IPS-20b (cell line): ENCODE results near the gene BSPH1.

Source experiments
- H3K27ac ChIP-seq: one replicate; pipeline ENCODE4 v1.5.1; 2013; ENCODE audit warnings: low read length
- H3K27me3 ChIP-seq: 2 replicates; pipeline ENCODE4 v1.6.1; 2013; ENCODE audit warnings: mild to moderate bottlenecking, low read length, inconsistent platforms; ENCODE audit not compliant: insufficient read depth
- H3K36me3 ChIP-seq: 2 replicates; pipeline ENCODE4 v1.6.1; 2013; ENCODE audit warnings: low read depth, mild to moderate bottlenecking, inconsistent platforms, low read length, moderate library complexity; ENCODE audit not compliant: insufficient read depth
- H3K4me1 ChIP-seq: 2 replicates; pipeline ENCODE4 v1.6.1; 2013; ENCODE audit warnings: mild to moderate bottlenecking, control low read depth, inconsistent platforms, low read length, moderate library complexity; ENCODE audit not compliant: insufficient read depth
- H3K4me3 ChIP-seq: 2 replicates; pipeline ENCODE4 v1.5.1; 2013; ENCODE audit warnings: mild to moderate bottlenecking, low read length, inconsistent platforms
- H3K9ac ChIP-seq: 2 replicates; pipeline ENCODE4 v1.6.1; 2013; ENCODE audit warnings: low read depth, mild to moderate bottlenecking, inconsistent platforms, low read length, moderate library complexity
- H3K9me3 ChIP-seq: 2 replicates; pipeline ENCODE4 v1.6.1; 2013; ENCODE audit warnings: mild to moderate bottlenecking, low read depth, low read length, inconsistent platforms; ENCODE audit not compliant: insufficient read depth

The BSPH1 gene

GRCh38 chr19:47992070-47992469 lies at the start of gene BSPH1:
BSPH1 (minus strand) TSS chr19:47992170; CDS start chr19:47992081, 89 bp downstream.
- no peak within 1 kb of the TSS for H3K27ac ChIP-seq
- H3K4me1 ChIP-seq, result no peaks in the 10 kb centered on the region
- no peak within 1 kb of the TSS for H3K9ac ChIP-seq
- H3K9me3 ChIP-seq, result no peaks in the 10 kb centered on the region
- no peaks in the 10 kb centered on the region for H3K36me3 ChIP-seq
- H3K27me3 ChIP-seq, result no peaks in the 10 kb centered on the region
- H3K4me3 ChIP-seq, result no peak within 1 kb of the TSS

GRCh38 chr19:48036765-48037164 lies 44.8 kb upstream of the BSPH1 start:
- peaks cover 5% of the 10 kb centered on the region; the same call in 1 of the 2 replicates for H3K9me3 ChIP-seq
- H3K9ac ChIP-seq, result no peak overlapping the region
- H3K27me3 ChIP-seq, result no peaks in the 10 kb centered on the region; the same call in 1 of the 2 replicates
- H3K4me1 ChIP-seq, result no peaks in the 10 kb centered on the region
- no peaks in the 10 kb centered on the region for H3K36me3 ChIP-seq
- H3K4me3 ChIP-seq, result no peak overlapping the region
- H3K27ac ChIP-seq, result no peak overlapping the region

GRCh38 chr19:48033604-48034003 lies 41.6 kb upstream of the BSPH1 start:
- no peak overlapping the region for H3K4me3 ChIP-seq
- H3K27me3 ChIP-seq, result no peaks in the 10 kb centered on the region
- no peak overlapping the region for H3K9ac ChIP-seq
- H3K4me1 ChIP-seq, result no peaks in the 10 kb centered on the region
- no peak overlapping the region for H3K27ac ChIP-seq
- H3K9me3 ChIP-seq, result peaks cover 5% of the 10 kb centered on the region; the same call in 1 of the 2 replicates
- no peaks in the 10 kb centered on the region for H3K36me3 ChIP-seq

- Histone ChIP-seq H3K4me3 (no peak overlapping the region), H3K27ac (no peak overlapping the region), H3K9me3 (no peaks in the 10 kb centered on the region), H3K27me3 (no peaks in the 10 kb centered on the region), H3K36me3 (no peaks in the 10 kb centered on the region), H3K4me1 (no peaks in the 10 kb centered on the region), H3K9ac (no peak overlapping the region)
Measured at GRCh38 chr19:48030073-48030472, 38.1 kb upstream of the BSPH1 start.

- no peaks in the 10 kb centered on the region for H3K4me1 ChIP-seq
- H3K9ac ChIP-seq, result no peak overlapping the region
- no peak overlapping the region for H3K4me3 ChIP-seq
- no peaks in the 10 kb centered on the region for H3K36me3 ChIP-seq
- no peaks in the 10 kb centered on the region for H3K27me3 ChIP-seq
- H3K27ac ChIP-seq, result no peak overlapping the region
- no peaks in the 10 kb centered on the region for H3K9me3 ChIP-seq
Measured at GRCh38 chr19:48029431-48029830, 37.5 kb upstream of the BSPH1 start.

- H3K4me3 ChIP-seq, result no peak overlapping the region
- H3K36me3 ChIP-seq, result no peaks in the 10 kb centered on the region
- H3K9ac ChIP-seq, result no peak overlapping the region
- no peaks in the 10 kb centered on the region for H3K9me3 ChIP-seq
- no peaks in the 10 kb centered on the region for H3K4me1 ChIP-seq
- H3K27me3 ChIP-seq, result no peaks in the 10 kb centered on the region
- H3K27ac ChIP-seq, result no peak overlapping the region
Measured at GRCh38 chr19:48025480-48025879, 33.5 kb upstream of the BSPH1 start.

- no peaks in the 10 kb centered on the region; the same call in 1 of the 2 replicates for H3K4me1 ChIP-seq
- no peak overlapping the region for H3K27ac ChIP-seq
- H3K4me3 ChIP-seq, result no peak overlapping the region
- no peaks in the 10 kb centered on the region for H3K27me3 ChIP-seq
- no peaks in the 10 kb centered on the region for H3K9me3 ChIP-seq
- H3K9ac ChIP-seq, result no peak overlapping the region
- no peaks in the 10 kb centered on the region for H3K36me3 ChIP-seq
Measured at GRCh38 chr19:48023518-48023917, 31.5 kb upstream of the BSPH1 start.

- Histone ChIP-seq H3K9me3 (no peaks in the 10 kb centered on the region), H3K27me3 (no peaks in the 10 kb centered on the region), H3K4me1 (no peaks in the 10 kb centered on the region; the same call in 1 of the 2 replicates), H3K36me3 (no peaks in the 10 kb centered on the region), H3K27ac (no peak overlapping the region), H3K9ac (no peak overlapping the region), H3K4me3 (no peak overlapping the region)
Measured at GRCh38 chr19:48023011-48023410, 31.0 kb upstream of the BSPH1 start.

GRCh38 chr19:48020686-48021085 lies 28.7 kb upstream of the BSPH1 start:
- no peaks in the 10 kb centered on the region; the same call in 1 of the 2 replicates for H3K4me1 ChIP-seq
- no peak overlapping the region for H3K4me3 ChIP-seq
- no peaks in the 10 kb centered on the region for H3K36me3 ChIP-seq
- no peak overlapping the region for H3K27ac ChIP-seq
- no peaks in the 10 kb centered on the region for H3K9me3 ChIP-seq
- H3K27me3 ChIP-seq, result no peaks in the 10 kb centered on the region
- no peak overlapping the region for H3K9ac ChIP-seq

GRCh38 chr19:48010932-48011758 lies 19.2 kb upstream of the BSPH1 start:
- Histone ChIP-seq H3K9me3 (0 out of 2 replicates have a peak, but pooled peaks cover 2% of the 10 kb centered on the region), H3K27me3 (no peaks in the 10 kb centered on the region), H3K4me3 (no peak overlapping the region), H3K27ac (no peak overlapping the region), H3K9ac (no peak overlapping the region), H3K36me3 (no peaks in the 10 kb centered on the region), H3K4me1 (0 out of 2 replicates have a peak, but pooled peaks cover 2% of the 10 kb centered on the region)

GRCh38 chr19:48006762-48007161 lies 14.8 kb upstream of the BSPH1 start:
- H3K9ac ChIP-seq, result no peak overlapping the region
- no peaks in the 10 kb centered on the region for H3K27me3 ChIP-seq
- no peak overlapping the region for H3K4me3 ChIP-seq
- no peaks in the 10 kb centered on the region for H3K4me1 ChIP-seq
- no peak overlapping the region for H3K27ac ChIP-seq
- no peaks in the 10 kb centered on the region for H3K36me3 ChIP-seq
- H3K9me3 ChIP-seq, result 0 out of 2 replicates have a peak, but pooled peaks cover 2% of the 10 kb centered on the region

GRCh38 chr19:48004236-48004635 lies 12.3 kb upstream of the BSPH1 start:
- H3K4me1 ChIP-seq, result no peaks in the 10 kb centered on the region
- 0 out of 2 replicates have a peak, but pooled peaks cover 2% of the 10 kb centered on the region for H3K9me3 ChIP-seq
- H3K27ac ChIP-seq, result no peak overlapping the region
- H3K4me3 ChIP-seq, result no peak overlapping the region
- no peaks in the 10 kb centered on the region for H3K36me3 ChIP-seq
- no peak overlapping the region for H3K9ac ChIP-seq
- H3K27me3 ChIP-seq, result no peaks in the 10 kb centered on the region
